A204.1 (cell line): ENCODE results near the gene PKNOX1.
"Not testable (repeated sequence)": the region's sequence is repeated elsewhere in the genome, so short reads cannot be mapped to it uniquely, and the experiment has no call there.

Experiments used
- FAIRE-seq: peaks from 2 replicates; lab custom pipeline; 2012; peaks lifted over from hg19 to GRCh38; lab: Jason Lieb, UNC

The PKNOX1 gene, protein sequence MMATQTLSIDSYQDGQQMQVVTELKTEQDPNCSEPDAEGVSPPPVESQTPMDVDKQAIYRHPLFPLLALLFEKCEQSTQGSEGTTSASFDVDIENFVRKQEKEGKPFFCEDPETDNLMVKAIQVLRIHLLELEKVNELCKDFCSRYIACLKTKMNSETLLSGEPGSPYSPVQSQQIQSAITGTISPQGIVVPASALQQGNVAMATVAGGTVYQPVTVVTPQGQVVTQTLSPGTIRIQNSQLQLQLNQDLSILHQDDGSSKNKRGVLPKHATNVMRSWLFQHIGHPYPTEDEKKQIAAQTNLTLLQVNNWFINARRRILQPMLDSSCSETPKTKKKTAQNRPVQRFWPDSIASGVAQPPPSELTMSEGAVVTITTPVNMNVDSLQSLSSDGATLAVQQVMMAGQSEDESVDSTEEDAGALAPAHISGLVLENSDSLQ

DNA sequence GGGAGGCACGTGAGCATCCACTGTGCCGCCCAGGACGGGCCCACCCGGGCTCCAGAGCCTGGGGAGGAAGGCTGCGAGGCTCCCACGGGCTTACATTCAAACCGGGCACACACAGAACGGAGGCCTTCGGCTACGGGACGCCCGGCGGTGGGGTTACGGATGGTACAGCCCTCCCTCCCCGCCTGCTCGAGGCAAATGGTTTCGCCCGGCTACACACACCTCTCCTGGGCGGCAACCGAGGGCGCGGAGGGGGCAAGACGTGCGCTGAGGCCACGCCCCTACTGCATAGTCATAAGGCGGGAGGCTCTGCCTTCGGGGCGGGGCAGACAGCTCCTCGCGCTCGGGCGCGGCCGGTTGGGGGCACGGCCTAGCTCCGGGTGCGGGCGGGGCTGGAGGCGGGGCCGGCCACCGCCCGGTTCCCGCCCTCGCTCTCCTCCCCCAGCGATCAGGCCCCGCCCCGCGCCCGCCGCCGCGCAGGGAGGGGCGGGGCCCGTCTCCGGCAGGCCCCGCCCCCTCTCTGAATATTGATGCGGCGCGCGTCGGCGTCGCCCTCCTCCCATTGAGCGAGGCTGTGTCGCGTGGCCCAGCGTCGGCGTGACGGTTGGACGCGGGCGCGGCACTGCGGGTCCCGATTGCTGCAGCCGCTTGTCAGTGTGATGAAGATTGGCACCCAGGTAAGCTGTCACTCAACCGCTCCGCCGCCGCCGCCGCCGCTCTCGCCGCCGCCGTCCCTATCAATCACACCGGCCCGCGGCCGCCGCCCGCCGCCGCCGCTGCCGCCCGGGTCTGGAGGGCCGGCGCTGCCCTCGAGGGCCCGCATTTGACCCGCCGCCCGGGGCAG is at the start of gene PKNOX1:
Gene PKNOX1 (plus strand): TSS at position 572 of the 841 bp plus-strand sequence. CDS start 29,820 bp downstream, outside the sequence.
- no peak for FAIRE-seq

DNA sequence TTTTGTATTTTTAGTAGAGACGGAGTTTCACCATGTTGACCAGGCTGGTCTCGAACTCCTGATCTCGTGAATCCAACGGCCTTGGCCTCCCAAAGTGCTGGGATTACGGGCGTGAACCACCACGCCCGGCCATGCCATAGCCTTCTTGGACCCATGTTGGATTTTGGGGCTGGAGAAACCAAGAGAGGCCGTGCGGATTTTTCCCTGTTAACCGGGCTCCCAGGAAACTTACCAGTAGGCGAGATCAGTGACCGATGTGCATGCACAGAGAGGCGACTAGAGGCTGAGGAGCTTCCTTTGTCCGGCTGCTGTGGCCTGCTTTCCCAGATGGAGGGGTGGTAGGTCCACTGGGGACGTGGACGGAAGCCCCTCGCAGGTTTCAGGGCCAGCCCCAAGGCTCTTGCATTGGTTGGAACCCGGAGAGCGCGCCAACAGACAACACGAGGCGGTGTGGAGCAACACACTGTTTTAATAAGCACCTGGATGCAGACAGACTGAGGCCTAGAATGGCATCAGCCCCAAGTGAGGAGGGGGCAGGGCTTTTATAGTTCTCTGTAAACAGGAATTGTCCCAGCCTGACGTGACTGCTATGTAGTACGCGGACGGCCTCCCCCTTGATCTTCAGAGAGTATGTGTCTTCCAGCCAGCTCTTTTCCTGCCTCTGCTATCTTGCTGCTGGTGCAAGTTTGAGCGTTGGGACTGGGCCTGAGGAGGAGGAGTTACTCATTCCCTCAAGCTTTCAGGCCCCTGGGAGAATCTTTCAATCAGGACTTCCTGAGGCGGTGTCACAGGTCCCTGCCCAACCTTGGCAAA is 49.0 kb upstream of the PKNOX1 start, which contains the start of gene ERVH48-1:
Gene ERVH48-1 (minus strand): TSS at position 517 of the 813 bp plus-strand sequence. CDS start 6,624 bp downstream, outside the sequence.
- FAIRE-seq, result no peak

DNA sequence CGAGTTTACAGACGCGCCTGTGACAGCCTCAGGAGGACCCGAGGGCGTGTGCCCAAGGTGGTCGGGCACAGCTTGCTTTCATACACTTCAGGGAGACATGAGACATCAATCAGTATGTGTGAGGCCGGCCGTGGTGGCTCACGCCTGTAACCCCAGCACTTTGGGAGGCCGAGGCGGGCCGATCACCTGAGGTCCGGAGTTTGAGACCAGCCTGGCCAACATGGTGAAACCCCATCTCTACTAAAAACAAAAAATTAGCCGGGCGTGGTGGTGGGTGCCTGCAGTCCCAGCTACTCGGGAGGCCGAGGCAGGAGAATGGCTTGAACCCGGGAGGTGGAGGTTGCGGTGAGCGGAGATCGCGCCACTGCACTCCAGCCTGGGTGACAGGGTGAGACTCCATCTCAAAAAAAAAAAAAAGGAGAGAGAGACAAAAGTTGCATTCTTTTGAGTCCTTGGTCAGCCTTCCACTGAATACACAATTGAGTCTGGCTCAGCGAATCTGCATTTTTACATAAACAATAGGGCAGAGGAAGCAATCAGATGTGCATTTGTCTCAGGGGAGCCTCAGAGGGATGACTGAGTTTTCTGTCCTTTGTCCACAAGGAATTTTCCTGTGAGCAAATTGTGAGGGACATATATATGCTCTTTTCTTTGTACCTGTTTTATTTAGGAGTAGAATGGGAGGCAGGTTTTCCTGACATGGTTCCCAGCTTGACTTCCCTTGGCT is 46.7 kb upstream of the PKNOX1 start:
- not testable (repeated sequence) for FAIRE-seq

DNA sequence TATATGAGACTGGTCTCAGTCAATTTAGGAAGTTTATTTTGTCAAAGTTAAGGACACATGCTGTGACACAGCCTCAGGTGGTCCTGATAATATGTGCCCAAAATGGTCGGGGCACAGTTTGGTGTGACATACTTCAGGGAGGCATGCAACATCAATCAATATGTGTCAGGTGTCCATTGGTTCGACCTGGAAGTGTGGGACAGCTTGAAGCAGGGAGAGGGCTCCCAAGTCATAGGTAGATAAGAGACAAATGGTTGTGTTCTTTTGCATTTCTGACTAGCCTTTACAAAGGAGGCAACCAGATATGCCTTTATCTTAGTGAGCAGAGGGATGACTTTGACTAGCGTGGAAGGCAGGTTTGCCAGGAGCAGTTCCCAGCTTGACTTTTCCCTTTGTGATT is 44.4 kb upstream of the PKNOX1 start:
- FAIRE-seq, result no peak

DNA sequence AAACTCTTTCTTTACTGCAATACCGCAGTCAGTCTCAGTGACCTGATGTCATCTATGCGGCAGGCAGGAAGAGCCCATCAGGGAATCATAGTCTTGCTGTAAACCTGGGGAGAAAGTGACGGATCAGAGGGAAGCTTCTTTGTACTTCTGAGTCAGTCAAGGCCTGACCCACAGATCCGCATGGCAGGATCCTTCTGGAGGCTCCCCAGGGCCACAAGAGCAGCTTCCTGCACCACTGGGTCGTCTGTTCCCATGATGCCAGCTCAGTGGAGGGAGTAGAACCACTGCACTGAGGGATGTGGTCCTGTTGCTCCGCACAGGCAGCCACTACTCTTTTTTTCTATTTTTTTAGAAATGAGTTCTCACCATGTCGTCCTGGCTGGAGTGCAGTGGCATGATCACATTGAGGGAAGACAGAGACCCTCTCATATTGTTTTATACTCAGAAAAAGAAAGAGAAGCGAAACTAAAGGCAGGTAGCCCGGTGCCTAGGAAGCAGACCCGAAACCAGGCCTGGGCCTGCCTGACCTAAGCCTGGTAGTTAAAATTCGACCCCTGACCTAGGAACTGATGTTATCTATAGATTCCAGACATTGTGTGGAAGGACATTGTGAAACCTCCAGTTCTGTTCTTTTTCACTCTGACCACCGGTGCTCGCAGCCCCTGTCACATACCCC is 42.7 kb upstream of the PKNOX1 start:
- no peak for FAIRE-seq

DNA sequence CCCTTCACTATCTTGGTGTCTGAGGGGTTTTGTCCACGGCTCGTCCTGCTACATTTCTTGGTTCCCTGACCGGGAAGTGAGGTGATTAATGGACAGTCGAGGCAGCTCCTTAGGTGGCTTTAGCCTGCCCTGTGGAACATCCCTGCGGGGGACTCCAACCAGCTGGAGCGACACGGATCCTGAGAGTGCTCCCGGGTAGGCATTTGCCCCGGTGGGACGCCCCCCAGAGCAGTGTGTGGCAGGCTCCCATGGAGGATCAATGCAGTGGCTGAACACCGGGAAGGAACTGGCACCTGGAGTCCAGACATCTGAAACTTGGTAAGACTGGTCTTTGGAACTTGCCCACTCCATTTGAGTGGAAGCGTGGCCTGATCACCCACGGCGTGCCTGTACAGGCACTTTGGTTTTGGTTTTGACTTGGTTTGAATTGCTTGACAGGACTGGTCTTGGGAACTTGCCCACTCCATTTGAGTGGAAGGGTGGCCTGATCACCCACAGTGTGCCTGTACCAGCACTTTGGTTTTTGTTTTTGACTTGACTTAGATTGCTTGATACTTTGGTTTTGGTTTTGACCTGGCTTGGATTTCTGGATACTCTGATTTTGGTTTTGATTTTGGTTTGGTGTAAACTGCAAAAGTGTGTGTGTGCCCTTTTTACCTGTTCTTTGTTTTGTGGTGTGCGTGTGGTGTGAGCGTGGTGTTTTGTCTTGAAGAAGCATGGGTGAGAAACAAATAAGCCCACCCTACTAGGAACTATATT is 41.8 kb upstream of the PKNOX1 start:
- FAIRE-seq, result not testable (repeated sequence)

DNA sequence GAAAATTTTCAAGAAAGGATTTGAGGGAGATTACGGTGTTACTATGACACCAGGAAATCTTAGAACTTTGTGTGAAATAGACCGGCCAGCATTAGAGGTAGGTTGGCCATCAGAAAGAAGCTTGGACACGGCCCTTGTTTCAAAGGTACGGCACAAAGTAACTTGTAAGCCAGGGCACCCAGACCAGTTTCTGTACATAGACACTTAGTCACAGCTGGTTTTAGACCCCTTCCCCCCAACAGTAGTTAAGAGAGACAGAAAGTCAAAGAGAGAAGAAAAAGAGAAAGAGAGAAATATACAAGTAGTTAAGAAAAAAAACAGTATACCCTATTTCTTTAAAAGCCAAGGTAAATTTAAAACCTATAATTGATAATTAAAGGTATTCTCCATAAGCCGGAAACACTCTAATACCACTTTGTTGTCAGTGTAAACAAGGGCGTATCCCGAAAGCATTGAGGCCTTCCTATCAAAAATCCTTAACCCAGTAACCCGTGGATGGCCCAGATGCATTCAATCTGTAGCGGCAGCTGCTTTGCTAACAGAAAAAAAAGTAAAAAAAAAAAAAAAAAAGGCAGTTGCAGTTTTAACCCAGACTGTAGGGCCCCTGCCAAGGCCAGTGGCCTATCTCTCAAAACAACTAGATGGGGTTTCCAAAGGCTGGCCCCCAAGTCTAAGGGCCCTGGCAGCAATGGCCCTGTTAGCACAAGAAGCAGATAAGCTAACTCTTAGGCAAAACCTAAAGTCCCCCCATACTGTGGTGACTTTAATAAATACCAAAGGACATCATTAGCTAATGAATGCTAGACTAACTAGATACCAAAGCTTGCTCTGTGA is 41.0 kb upstream of the PKNOX1 start:
- FAIRE-seq, result not testable (repeated sequence)

DNA sequence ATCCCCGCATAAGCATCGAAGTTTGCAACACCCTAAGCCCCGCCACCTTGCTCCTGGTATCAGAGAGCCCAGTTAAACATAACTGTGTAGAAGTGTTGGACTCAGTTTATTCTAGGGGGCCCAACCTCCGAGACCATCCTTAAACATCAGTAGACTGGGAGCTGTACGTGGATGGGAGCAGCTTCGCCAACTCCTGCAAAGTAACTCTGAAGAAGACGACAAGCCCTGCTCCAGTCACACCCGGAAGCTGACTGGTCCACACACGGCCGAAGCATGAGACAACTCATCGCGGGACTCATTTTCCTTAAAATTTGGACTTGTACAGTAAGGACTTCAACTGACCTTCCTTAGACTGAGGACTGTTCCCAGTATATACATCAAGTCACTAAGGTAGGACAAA is 40.4 kb upstream of the PKNOX1 start:
- FAIRE-seq, result not testable (repeated sequence)

DNA sequence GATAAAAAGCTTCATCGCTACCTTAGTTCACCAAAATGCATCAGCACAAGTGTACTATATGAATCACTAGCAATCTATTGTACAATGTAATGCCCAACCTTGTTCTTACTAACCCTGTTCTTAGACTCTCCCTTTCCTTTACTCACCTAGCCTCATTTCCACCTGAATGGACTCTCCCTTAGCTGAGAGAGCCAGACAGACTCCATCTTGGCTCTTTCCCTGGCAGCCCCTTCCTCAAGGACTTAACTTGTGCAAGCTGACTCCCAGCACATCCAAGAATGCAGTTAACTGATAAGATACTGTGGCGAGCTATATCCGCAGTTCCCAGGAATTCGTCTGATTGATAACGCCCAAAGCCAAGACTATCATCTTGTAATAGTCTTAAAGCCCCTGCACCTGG is 38.0 kb upstream of the PKNOX1 start:
- FAIRE-seq, result not testable (repeated sequence)

DNA sequence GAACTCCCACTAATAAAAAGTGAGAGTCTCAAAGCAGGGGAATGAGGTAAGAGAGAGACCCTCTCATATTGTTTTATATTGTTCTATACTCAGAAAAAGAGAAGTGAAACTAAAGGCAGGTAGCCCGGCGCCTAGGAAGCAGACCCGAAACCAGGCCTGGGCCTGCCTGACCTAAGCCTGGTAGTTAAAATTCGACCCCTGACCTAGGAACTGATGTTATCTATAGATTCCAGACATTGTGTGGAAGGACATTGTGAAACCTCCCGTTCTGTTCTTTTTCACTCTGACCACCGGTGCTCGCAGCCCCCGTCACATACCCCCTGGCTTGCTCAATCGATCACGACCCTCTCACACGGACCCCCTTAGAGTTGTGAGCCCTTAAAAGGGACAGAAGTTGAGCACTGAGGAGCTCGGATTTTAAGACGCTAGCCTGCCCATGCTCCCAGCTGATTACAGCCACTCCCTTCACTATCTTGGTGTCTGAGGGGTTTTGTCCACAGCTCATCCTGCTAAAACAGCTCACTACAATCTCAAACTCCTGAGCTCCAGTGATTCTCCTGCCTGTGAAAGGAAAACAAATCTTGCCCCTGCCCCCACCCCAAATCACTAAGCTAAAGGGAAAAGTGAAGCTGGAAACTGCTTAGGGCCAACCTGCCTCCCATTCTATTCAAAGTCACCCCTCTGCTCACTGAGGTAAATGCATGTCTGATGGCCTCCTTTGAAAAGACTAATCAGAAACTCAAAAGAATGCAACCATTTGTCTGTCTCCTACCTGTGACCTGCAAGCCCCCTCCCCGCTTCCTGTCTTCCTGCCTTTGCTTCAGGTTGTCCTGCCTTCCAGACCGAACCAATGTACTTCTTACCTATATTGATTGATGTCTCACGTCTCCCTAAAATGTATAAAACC is 37.1 kb upstream of the PKNOX1 start:
- not testable (repeated sequence) for FAIRE-seq

DNA sequence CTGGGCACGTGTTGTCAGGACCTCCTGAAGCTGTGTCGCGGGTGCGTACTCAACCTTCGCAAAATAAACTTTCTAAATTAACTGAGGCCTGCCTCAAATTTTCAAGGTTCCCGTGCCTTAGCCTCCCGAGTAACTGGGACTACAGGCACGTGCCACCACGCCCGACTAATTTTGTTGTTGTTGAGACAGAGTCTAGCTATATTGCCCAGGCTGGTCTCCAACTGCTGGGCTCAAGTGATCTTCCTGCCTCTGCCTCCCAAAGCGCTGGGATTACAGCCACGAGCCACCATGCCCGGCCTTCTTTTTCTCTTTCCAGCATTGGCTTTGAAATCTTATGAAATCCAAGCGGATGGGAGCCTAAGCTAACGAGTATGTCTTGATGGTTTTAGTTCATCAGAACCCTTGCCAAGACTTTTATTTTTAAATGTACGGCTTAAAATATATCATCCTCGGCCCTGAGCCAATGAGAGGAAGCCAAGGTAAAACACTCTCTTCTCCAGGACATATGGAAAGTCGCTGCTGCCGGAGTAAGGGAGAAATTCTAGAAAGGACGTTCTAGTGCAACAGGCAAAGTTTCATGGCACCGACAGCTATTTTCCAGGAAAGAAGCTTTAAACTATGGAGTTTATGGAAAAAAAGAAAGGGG is 36.3 kb upstream of the PKNOX1 start:
- FAIRE-seq, result no peak

DNA sequence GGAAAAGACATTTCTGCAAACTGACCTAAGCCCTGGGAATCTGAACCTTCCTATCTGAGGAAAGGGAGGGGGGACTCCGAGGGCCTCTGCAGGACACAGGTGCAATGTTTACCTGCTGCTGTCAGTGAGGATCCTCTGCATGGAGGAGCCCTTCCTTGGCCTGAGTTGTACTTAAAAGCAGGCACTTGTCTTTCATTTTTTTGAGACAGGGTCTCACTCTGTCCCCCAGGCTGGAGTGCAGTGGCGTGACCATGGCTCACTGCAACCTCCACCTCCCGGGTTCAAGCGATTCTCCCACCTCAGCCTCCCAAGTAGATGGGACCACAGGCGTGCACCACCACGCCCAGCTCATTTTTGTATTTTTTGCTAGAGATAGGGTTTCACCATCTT is 35.8 kb upstream of the PKNOX1 start:
- not testable (repeated sequence) for FAIRE-seq

DNA sequence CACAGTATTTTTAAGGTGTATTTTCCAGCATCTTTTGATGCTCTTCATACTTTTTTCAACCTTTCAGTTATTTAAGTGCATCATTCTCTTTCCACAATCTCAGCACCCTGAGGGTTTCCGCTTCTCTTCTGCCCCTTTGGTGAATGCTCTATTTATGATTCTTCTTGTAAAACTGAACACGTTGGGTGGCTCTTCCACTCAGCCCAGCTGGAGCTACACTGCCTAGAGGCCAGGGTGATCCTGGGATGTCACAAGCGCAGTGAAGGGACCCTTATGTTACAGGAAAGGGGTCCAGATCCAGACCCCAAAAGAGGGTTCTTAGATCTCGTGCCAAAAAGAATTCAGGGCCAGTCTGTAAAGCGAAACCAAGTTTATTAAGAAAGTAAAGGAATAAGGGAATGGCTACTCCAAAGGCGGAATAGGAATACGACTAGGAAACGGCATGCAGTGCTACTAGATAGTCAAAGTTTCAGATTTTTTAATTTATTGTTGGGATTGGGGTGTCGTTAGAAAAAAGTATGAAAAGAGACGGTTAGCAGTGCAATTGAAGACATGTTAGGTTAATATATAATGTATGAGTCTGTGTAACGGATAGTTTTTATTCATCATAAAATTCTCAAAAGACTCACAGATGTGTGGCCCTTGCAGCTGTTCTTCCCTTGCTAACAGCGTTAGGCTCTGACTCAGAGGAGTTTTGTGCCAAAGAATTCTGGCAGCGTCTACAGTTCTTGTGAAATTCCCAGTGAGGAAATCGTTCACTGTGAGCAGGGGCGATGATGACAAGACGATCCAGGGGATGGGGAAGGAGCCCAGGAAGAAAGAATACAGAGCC is 34.6 kb upstream of the PKNOX1 start:
- FAIRE-seq, result no peak

DNA sequence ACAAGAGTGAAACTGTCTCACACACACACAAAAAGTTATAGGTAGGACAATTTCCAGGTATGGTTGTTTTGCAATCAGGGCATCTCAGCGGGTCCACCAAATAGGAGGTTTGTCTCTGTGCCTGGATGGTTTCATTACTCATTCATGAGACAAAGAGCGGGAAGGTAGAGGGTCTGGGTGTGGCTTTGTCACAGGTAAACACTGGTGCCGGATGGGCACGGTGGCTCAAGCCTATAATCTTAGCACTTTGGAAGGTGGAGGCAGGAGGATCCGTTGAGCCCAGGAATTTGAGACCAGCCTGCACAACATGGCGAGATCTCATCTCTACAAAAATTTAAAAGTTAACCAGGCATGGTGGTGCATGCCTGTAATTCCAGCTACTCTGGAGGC is 32.7 kb upstream of the PKNOX1 start:
- FAIRE-seq, result no peak

DNA sequence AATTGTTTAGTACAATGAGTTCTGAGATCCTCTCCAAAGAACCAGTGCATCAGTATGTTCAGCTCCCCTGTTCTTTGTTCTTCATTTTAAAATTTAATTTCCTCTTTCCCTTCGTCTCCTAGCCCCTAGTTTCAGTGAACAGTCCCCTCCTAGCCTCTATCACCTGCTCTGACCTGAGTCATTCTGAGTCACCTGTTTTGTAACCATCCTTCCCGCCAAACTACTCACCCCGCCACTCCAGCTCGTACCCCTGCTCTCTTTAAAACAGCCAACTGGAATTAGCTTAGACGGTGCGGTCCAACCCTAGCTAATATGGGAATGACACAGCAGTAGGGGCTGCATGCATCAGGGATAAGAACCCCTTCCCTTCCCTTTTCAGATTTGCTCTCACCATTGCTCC is 32.1 kb upstream of the PKNOX1 start:
- no peak for FAIRE-seq

DNA sequence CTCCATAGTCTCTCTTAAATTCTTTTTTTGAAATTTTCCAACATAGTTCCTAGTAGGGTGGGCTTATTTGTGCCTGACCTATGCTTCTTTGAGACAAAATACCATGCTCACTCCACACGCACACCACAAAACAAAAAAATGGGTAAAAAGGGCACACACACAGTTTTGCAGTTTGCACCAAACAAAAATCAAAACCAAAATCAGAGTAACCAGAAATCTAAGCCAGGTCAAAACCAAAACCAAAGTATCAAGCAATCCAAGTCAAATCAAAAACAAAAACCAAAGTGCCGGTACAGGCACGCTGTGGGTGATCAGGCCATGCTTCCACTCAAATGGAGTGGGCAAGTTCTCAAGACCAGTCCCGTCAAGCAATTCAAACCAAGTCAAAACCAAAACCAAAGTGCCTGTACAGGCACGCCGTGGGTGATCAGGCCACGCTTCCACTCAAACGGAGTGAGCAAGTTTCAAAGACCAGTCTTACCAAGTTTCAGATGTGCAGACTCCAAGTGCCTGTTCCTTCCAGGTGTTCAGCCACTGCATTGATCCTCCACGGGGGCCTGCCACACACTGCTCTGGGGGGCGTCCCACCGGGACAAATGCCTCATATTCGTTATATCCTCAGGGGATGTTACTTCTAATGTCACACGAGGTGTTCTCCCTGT is 25.1 kb upstream of the PKNOX1 start:
- not testable (repeated sequence) for FAIRE-seq
